Upper lobe of left lung (tissue), 4 donors: Measurements from ENCODE around the gene HOXB4.

Experiments used
- POLR2A ChIP-seq, 4 donors: fragments of 450-650 bp; IDR thresholded peaks; one replicate each; pipeline ENCODE4 v1.5.1; 2016 to 2017; ENCODE audit warnings: antibody characterized with exemption in 4 of 4, mild to moderate bottlenecking in 2 of 4
- TF ChIP-seq, protein P1 (sequence below), 6 experiments: fragments of 450-650 bp in 4 of 6; fragments of 200-600 bp in 2 of 6; sonication (generic) in 2 of 6; IDR thresholded peaks; one replicate each; pipeline ENCODE4 v1.5.1; 2016 to 2019; ENCODE audit warnings: antibody characterized with exemption in 6 of 6

GRCh38 chr17:48553190-48553547 lies 25.0 kb downstream of the HOXB4 start:
- TF ChIP-seq, protein P1, sequence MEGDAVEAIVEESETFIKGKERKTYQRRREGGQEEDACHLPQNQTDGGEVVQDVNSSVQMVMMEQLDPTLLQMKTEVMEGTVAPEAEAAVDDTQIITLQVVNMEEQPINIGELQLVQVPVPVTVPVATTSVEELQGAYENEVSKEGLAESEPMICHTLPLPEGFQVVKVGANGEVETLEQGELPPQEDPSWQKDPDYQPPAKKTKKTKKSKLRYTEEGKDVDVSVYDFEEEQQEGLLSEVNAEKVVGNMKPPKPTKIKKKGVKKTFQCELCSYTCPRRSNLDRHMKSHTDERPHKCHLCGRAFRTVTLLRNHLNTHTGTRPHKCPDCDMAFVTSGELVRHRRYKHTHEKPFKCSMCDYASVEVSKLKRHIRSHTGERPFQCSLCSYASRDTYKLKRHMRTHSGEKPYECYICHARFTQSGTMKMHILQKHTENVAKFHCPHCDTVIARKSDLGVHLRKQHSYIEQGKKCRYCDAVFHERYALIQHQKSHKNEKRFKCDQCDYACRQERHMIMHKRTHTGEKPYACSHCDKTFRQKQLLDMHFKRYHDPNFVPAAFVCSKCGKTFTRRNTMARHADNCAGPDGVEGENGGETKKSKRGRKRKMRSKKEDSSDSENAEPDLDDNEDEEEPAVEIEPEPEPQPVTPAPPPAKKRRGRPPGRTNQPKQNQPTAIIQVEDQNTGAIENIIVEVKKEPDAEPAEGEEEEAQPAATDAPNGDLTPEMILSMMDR (IDR thresholded peaks at IDR 0.05) = no peak
- no peak for TF ChIP-seq POLR2A (IDR thresholded peaks at IDR 0.05)
